Activated CD8-positive, alpha-beta memory T cell treated with anti-CD3 and anti-CD28 coated beads for 36 hours (primary cell): ENCODE data around the gene CAMK2A. TPM values are rescaled to one million over a fixed set of nuclear protein-coding genes. Genes with fewer than 3 reads are reported as not detected.

ENCODE experiments used
- CTCF ChIA-PET: fragments of 350-600 bp; sonication (Branson Sonifier 250); formaldehyde crosslinking; loops from one replicate; lab custom pipeline; 2021; ENCODE audit warnings: antibody characterized with exemption; lab: Charles Lee
- POLR2A ChIA-PET: fragments of 350-600 bp; sonication (Branson Sonifier 250); formaldehyde crosslinking; loops from one replicate; lab custom pipeline; 2021; ENCODE audit warnings: antibody characterized with exemption; lab: Charles Lee
- total RNA-seq, 2 experiments: library from RNA; stranded (reverse); gene quantifications; one replicate each; pipeline ENCODE4 v1.2.3, GENCODE V29; 2021

Gene CAMK2A
- not detected for total RNA-seq

GRCh38 chr5:150289551-150290390, at the start of gene CAMK2A:
CAMK2A (minus strand) TSS chr5:150289773; CDS start chr5:150289625, 148 bp downstream.
- CTCF ChIA-PET = interaction anchor here (0.6 kb wide), 2 partner anchors 23 to 218 kb away, joined by 3 read pairs; no protein-coding TSS in a partner anchor
- POLR2A ChIA-PET = no interaction called here

GRCh38 chr5:150339165-150339564, 49.6 kb upstream of the CAMK2A start:
- ChIA-PET POLR2A (interaction anchor here (0.6 kb wide), 1 partner anchor 311 kb away, joined by 4 read pairs; no protein-coding TSS in a partner anchor), CTCF (interaction anchor here (0.8 kb wide), 1 partner anchor 11 kb away, joined by 4 read pairs; no protein-coding TSS in a partner anchor)

- ChIA-PET POLR2A (interaction anchor here (0.6 kb wide), 1 partner anchor 311 kb away, joined by 4 read pairs; no protein-coding TSS in a partner anchor), CTCF (interaction anchor here (0.6 to 0.8 kb wide), 3 partner anchors 11 to 209 kb away, joined by 3 to 4 read pairs (median 3); no protein-coding TSS in a partner anchor)
Observed at GRCh38 chr5:150338546-150338945, 49.0 kb upstream of the CAMK2A start.

GRCh38 chr5:150335778-150336177, 46.2 kb upstream of the CAMK2A start:
- CTCF ChIA-PET = no interaction called here
- POLR2A ChIA-PET = no interaction called here

GRCh38 chr5:150333400-150333799, 43.8 kb upstream of the CAMK2A start:
- POLR2A ChIA-PET = no interaction called here
- CTCF ChIA-PET = no interaction called here

GRCh38 chr5:150329881-150330876, 40.6 kb upstream of the CAMK2A start:
- ChIA-PET CTCF (no interaction called here), POLR2A (no interaction called here)

GRCh38 chr5:150329038-150329437, 39.5 kb upstream of the CAMK2A start:
- POLR2A ChIA-PET = no interaction called here
- CTCF ChIA-PET = no interaction called here

- ChIA-PET CTCF (no interaction called here), POLR2A (no interaction called here)
Observed at GRCh38 chr5:150328515-150328914, 38.9 kb upstream of the CAMK2A start.

GRCh38 chr5:150327139-150327538, 37.6 kb upstream of the CAMK2A start:
- ChIA-PET CTCF (interaction anchor here (0.7 kb wide), 1 partner anchor 10 kb away, joined by 3 read pairs; no protein-coding TSS in a partner anchor), POLR2A (no interaction called here)

GRCh38 chr5:150326707-150327106, 37.1 kb upstream of the CAMK2A start:
- CTCF ChIA-PET = no interaction called here
- POLR2A ChIA-PET = no interaction called here

- CTCF ChIA-PET = interaction anchor here (0.6 kb wide), 1 partner anchor 219 kb away, joined by 3 read pairs; no protein-coding TSS in a partner anchor
Observed at GRCh38 chr5:150325426-150325825, 35.9 kb upstream of the CAMK2A start.

GRCh38 chr5:150323819-150324218, 34.2 kb upstream of the CAMK2A start:
- ChIA-PET CTCF (interaction anchor here (0.6 kb wide), 1 partner anchor 399 kb away, joined by 4 read pairs; no protein-coding TSS in a partner anchor), POLR2A (no interaction called here)

More at GRCh38 chr5:150325426-150325825, 35.9 kb upstream of the CAMK2A start:
- POLR2A ChIA-PET = no interaction called here

GRCh38 chr5:150323092-150323491, 33.5 kb upstream of the CAMK2A start:
- ChIA-PET CTCF (interaction anchor here (0.6 kb wide), 1 partner anchor 398 kb away, joined by 4 read pairs; no protein-coding TSS in a partner anchor), POLR2A (no interaction called here)

GRCh38 chr5:150322202-150322601, 32.6 kb upstream of the CAMK2A start:
- ChIA-PET POLR2A (no interaction called here), CTCF (no interaction called here)

- POLR2A ChIA-PET = no interaction called here
- CTCF ChIA-PET = no interaction called here
Observed at GRCh38 chr5:150321784-150322183, 32.2 kb upstream of the CAMK2A start.

GRCh38 chr5:150321211-150321610, 31.6 kb upstream of the CAMK2A start:
- POLR2A ChIA-PET = no interaction called here
- CTCF ChIA-PET = no interaction called here

GRCh38 chr5:150320044-150320613, 30.6 kb upstream of the CAMK2A start:
- ChIA-PET CTCF (interaction anchor here (1.3 kb wide), 1 partner anchor 21 kb away, joined by 3 read pairs; no protein-coding TSS in a partner anchor), POLR2A (no interaction called here)

- ChIA-PET CTCF (interaction anchor here (1.3 kb wide), 1 partner anchor 21 kb away, joined by 3 read pairs; no protein-coding TSS in a partner anchor), POLR2A (no interaction called here)
Observed at GRCh38 chr5:150319484-150319790, 29.9 kb upstream of the CAMK2A start.
